GM20000 (cell line): ENCODE data around the gene MRPS5.

Source experiments
- DNase-seq: peaks from one replicate; pipeline ENCODE4 v3.0.0; 2012; ENCODE audit warnings: low spot score
- CTCF ChIP-seq: IDR thresholded peaks from 2 replicates; pipeline ENCODE4 v1.5.1; 2012; ENCODE audit warnings: mild to moderate bottlenecking, control low read depth; ENCODE audit errors: extremely low read depth, missing control alignments

MRPS5 gene

GRCh38 chr2:95037384-95037839, 84.2 kb downstream of the MRPS5 start:
- no peak for DNase-seq
- TF ChIP-seq CTCF: no peak

GRCh38 chr2:95036596-95037383, 84.8 kb downstream of the MRPS5 start:
- TF ChIP-seq CTCF: no peak
- DNase-seq: no peak
